H1 (cell line): ENCODE results near the gene LCLAT1. TPM values are rescaled to one million over a fixed set of nuclear protein-coding genes. Genes with fewer than 3 reads are reported as not detected.

Source experiments
- BACH1 ChIP-seq: IDR thresholded peaks from 2 replicates; pipeline ENCODE4 v1.6.1; 2012; ENCODE audit warnings: low read length, improper control_type of control experiment
- CHD2 ChIP-seq: IDR thresholded peaks from 2 replicates; pipeline ENCODE4 v1.6.1; 2012; ENCODE audit warnings: low read length, improper control_type of control experiment
- CHD7 ChIP-seq: fragments of 300-600 bp; sonication (generic); IDR thresholded peaks from 2 replicates; pipeline ENCODE4 v1.7.1; 2012; ENCODE audit warnings: low read length, moderate library complexity, mild to moderate bottlenecking, inconsistent platforms; ENCODE audit not compliant: insufficient replicate concordance
- HDAC2 ChIP-seq, 2 experiments: fragments of 300-600 bp in 1 of 2; sonication (generic) in 1 of 2; IDR thresholded peaks; 2 replicates each; pipeline ENCODE4 v1.6.1; 2011 to 2012; ENCODE audit warnings: low read depth in 2 of 2, low read length in 2 of 2, mild to moderate bottlenecking in 2 of 2, moderate library complexity in 2 of 2, borderline replicate concordance in 1 of 2, inconsistent platforms in 1 of 2
- NANOG ChIP-seq: IDR thresholded peaks from 2 replicates; pipeline ENCODE4 v1.6.1; 2011; ENCODE audit warnings: low read length, low read depth, mild to moderate bottlenecking, inconsistent platforms; ENCODE audit not compliant: insufficient read depth, poor library complexity, severe bottlenecking
- POLR2AphosphoS5 ChIP-seq: IDR thresholded peaks from 2 replicates; pipeline ENCODE4 v1.6.1; 2011; ENCODE audit warnings: low read depth, low read length
- SIX5 ChIP-seq: IDR thresholded peaks from 2 replicates; pipeline ENCODE4 v1.6.1; 2011; ENCODE audit warnings: mild to moderate bottlenecking, low read depth, low read length
- SP4 ChIP-seq: IDR thresholded peaks from 2 replicates; pipeline ENCODE4 v1.6.1; 2012; ENCODE audit warnings: low read length, inconsistent platforms
- polyA plus RNA-seq, 7 experiments: library from polyadenylated mRNA; depleted of rRNA in 3 of 7; stranded (reverse) in 5 of 7; unstranded in 2 of 7; fragments of >200 nt in 5 of 7; fragments of 200-250 nt in 2 of 7; gene quantifications; 1 replicate in 5 of 7; 2 replicates in 1 of 7; 4 replicates in 1 of 7; pipeline versions ENCODE4 v1.2.1 to v1.2.3, GENCODE V29; 2011 to 2013; ENCODE audit warnings: missing spikeins in 2 of 7, mixed read lengths in 2 of 7
- total RNA-seq: library from RNA; stranded (reverse); fragmentation: NEBNext Ultra II Directional; extraction: Animal tissue kit (Norgen Biotek cat#: 25700); gene quantifications from 2 replicates; pipeline ENCODE4 v1.2.1, GENCODE V29; 2021
- TF ChIP-seq, protein P1 (sequence below): IDR thresholded peaks from 2 replicates; pipeline ENCODE4 v1.6.1; 2011; ENCODE audit warnings: low read depth, mild to moderate bottlenecking, low read length; ENCODE audit not compliant: insufficient read depth

Gene LCLAT1
- total and polyA plus RNA-seq, 2 of the 8 experiments (the other 6 are each of a cell fraction or from before 2014, with no cell fraction given) = 7.6 to 22.0 TPM

DNA sequence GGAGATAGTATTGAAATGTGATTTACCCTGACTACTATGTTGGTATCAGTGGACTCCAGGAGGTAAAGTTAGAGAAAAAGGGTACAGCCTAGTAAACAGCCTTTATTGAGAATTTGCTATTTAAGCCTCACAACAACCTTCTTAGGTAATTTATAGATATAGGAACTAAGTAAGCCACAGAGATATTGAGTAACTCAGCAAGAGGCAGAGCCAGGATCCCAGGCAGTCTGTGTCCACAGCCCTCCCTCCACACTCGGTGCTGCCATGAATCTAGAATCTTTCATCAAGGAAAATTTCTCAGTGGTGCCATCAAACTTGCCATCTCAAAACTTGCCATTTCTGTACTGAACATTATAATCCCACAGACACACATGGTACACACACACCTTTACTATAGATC is 189.3 kb downstream of the LCLAT1 start (continued):
- no peak for TF ChIP-seq CHD7
- TF ChIP-seq CHD2 = no peak
- TF ChIP-seq NANOG = no peak
- no peak for TF ChIP-seq POLR2AphosphoS5
- no peak for TF ChIP-seq BACH1
- TF ChIP-seq SP4 = no peak
- TF ChIP-seq, protein P1, sequence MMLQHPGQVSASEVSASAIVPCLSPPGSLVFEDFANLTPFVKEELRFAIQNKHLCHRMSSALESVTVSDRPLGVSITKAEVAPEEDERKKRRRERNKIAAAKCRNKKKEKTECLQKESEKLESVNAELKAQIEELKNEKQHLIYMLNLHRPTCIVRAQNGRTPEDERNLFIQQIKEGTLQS = no peak
- TF ChIP-seq SIX5 = no peak
- TF ChIP-seq HDAC2 (IDR thresholded peaks at IDR 0.05; ENCODE audit: borderline replicate concordance in 1 of 2, low read depth in 2 of 2, low read length in 2 of 2) = no peak
